Activated CD4-positive, alpha-beta T cell treated with anti-CD3 and anti-CD28 coated beads for 24 hours (primary cell): ENCODE data around the gene ANKRD13D.

Experiments used
- DNase-seq, 2 donors: peaks; one replicate each; pipeline ENCODE4 v3.0.0-alpha.2; 2020; ENCODE audit warnings: low read depth in 2 of 2

The ANKRD13D gene

GRCh38 chr11:67261946-67262681 lies 27.0 kb upstream of the ANKRD13D start:
- DNase-seq: no peak

GRCh38 chr11:67262731-67263675 lies 26.1 kb upstream of the ANKRD13D start:
- peak in 1 of 2 donors; percentile 65 for DNase-seq

DNA sequence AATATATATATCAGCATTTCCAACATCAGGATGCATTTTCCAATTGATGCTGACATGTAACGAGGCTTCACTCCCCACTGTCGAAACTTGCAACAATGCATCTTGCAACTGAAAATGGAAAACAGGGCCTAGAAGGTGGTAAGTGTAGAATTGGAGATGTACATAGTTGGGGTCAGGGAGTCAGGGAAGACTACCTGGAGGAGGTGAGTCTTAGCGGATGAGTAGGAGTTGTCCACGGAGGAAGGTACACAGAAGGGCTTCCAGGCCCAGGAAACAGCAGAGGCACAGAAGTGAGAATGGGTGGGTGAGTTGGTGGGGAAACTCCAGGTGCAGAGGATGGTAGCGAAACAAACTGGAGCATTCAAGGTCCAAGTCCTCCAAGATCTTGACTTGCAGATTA lies 24.8 kb upstream of the ANKRD13D start:
- no peak for DNase-seq

DNA sequence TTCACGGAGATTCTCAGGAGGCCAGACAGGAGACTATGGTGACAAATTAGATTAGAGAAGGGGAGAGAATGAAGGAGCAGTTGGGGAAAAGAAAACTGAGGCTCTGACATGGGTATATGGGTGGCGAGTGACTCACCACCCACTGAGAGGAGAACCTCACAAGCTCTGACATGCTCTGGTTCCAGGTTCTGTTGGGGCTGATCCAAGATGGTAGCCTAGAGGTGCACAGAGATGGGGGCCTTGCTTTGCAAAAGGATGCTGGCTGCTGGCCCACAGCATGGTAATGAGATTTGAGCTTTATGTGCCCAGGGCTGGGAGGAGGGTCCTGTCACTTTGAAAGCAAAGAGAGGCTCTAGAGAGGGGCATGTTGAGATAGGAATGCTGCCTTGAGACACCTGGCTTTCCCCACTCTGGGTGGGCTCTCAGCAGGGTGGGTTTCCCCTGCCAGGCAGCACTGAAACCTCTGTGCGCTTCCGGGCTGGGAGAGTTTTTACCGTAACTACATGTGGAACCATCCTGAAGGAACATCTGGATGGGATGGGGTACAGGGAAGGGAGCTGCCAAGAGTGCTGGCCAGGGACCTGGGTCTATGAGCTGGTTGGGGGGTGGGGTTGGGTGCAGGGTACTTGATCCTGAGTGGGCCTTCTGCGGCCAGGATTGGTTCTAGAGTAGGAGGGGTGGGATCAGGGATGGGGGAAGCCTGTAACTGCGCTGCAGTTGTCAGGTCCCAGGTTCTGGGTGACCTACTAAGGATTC lies 24.0 kb upstream of the ANKRD13D start:
- DNase-seq: no peak

- peak; percentile 66 to 69 for DNase-seq
Measured at GRCh38 chr11:67265633-67266448, 23.3 kb upstream of the ANKRD13D start.

GRCh38 chr11:67266449-67267187 lies 22.5 kb upstream of the ANKRD13D start, which contains the start of gene GRK2:
TSS of gene GRK2 (plus strand) at chr11:67266473. CDS start at chr11:67266700, 227 bp downstream.
- DNase-seq: no peak

- no peak for DNase-seq
Measured at GRCh38 chr11:67267188-67268080, 21.7 kb upstream of the ANKRD13D start.

- DNase-seq: peak in 1 of 2 donors; percentile 53
Measured at GRCh38 chr11:67268081-67268961, 20.8 kb upstream of the ANKRD13D start.

- no peak for DNase-seq
Measured at GRCh38 chr11:67268962-67269268, 20.2 kb upstream of the ANKRD13D start.

DNA sequence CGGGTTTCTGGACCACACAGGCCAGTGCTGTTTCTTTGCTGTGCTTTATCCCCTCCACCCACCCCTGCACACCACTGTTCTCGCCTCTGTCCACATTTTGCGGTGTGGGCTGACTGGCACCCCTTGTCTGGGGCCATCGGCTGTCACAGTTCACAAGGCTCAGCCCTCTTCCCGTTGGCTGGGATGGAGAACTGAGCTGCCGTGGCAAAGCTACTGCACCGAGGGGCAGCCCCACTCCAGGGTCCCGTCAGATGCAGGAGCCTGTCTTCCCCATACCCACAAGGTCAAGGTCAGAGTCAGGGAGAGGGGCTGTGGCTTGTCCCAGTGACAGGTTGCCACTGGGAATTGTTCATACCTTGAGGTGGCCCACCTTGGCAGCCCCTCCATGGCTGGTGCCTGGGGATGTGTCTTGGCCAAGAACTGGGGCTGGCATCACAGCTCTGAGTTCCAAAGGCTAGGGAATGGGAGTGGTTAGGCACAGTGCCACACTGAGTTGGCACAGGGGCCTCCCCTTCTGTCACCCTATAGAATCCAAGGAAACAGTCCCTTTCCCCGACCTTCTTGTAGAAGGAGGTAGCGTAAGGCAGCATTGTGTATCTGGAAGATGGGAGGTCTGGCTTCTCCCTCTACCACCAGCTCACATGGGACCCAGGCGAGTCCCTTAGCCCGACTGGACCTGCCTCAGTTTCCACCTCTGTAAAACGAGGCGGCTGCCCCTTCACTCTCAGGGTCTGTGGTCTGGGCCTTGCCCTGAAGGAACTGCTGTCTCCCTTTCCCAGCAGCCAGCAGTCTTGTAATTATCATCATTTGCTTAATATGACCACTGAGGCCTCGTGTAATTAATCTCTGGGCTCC lies 19.5 kb upstream of the ANKRD13D start:
- DNase-seq: no peak

- DNase-seq: no peak
Measured at GRCh38 chr11:67270256-67271204, 18.6 kb upstream of the ANKRD13D start.

GRCh38 chr11:67271205-67271540 lies 17.9 kb upstream of the ANKRD13D start:
- no peak for DNase-seq

DNA sequence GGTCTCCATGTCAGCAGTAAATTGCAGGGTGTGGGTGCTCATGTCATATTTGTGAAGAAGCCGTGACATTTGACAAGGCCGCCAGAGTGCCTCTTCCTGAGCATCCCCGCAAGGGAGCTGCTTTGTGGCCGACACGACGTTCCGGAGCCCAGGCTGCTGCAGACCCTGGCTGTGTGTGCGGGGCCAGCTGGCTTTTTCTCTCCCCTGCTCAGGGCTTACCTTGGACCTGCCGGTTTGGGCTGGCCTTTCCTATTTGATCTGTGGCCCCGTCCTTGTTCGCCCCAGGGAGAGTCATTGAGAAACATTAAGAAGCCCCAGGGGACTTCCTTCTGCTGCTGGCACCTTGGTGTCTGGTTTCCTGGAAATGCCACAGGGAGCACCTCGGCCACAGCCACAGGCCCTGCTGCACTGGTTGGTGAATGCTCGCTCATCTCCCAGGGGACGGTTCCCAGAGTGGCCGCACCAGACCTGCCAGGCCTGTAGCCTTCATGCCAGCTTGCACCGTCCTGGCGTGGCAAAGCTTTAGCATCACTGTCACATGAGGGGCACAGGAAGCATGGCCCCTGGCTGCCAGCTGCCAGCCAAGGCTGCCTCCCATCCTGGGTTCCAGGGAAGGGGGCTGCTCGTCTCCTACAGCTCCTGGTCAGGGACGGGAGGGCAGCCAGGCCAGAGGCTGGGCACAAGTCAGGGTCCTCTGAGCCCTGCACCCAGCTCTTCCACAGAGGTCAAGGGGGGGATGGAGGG lies 17.4 kb upstream of the ANKRD13D start:
- DNase-seq: peak in 1 of 2 donors; percentile 54

GRCh38 chr11:67272327-67273259 lies 16.5 kb upstream of the ANKRD13D start:
- no peak for DNase-seq
